IMR-90 (cell line): Measurements from ENCODE around the gene BMP7. TPM values are rescaled to one million over a fixed set of nuclear protein-coding genes. Genes with fewer than 3 reads are reported as not detected.

Experiments
- ATAC-seq: fragments of 200-7000 bp; cut with Tn5 transposase; 2 replicates; pipeline ENCODE4 v1.9.1; 2020; ENCODE audit warnings: low read depth, mild to moderate bottlenecking, moderate library complexity
- BruUV-seq: library from RNA; stranded (reverse); fragments of 400-500 nt; replicated peaks from 2 replicates; lab custom pipeline; 2021; lab: Mats Ljungman, UMichigan
- CTCF ChIA-PET: fragments of 300-600 bp; formaldehyde crosslinking; extraction: SDS; loops from one replicate; lab custom pipeline; 2021; ENCODE audit warnings: antibody characterized with exemption; lab: Yijun Ruan, JAX
- POLR2A ChIA-PET: fragments of 300-600 bp; sonication (Branson Sonifier 250); formaldehyde crosslinking; loops from one replicate; lab custom pipeline; 2022; ENCODE audit warnings: antibody characterized with exemption; ENCODE audit not compliant: unreplicated experiment; lab: Charles Lee
- DNase-seq: peaks from one replicate; pipeline ENCODE4 v3.0.0; 2013
- H2AFZ ChIP-seq: replicated peaks from 2 replicates; pipeline ENCODE3; 2013; ENCODE audit warnings: low read length, mild to moderate bottlenecking; ENCODE audit not compliant: poor library complexity
- H2AK5ac ChIP-seq: 2 replicates; pipeline ENCODE4 v1.6.1; 2013; ENCODE audit warnings: low read depth, low read length, inconsistent platforms
- H2AK9ac ChIP-seq: replicated peaks from 2 replicates; pipeline ENCODE3; 2013; ENCODE audit warnings: mild to moderate bottlenecking, low read depth, low read length, moderate library complexity; ENCODE audit not compliant: poor library complexity
- H2BK120ac ChIP-seq: 2 replicates; pipeline ENCODE4 v1.6.1; 2013; ENCODE audit warnings: low read depth, low read length, inconsistent platforms
- H2BK15ac ChIP-seq: 3 replicates; pipeline ENCODE4 v1.6.1; 2013; ENCODE audit warnings: low read depth, low read length, inconsistent platforms
- H2BK20ac ChIP-seq: 2 replicates; pipeline ENCODE4 v1.6.1; 2013; ENCODE audit warnings: low read depth, mild to moderate bottlenecking, inconsistent platforms, low read length, moderate library complexity
- H2BK5ac ChIP-seq: 2 replicates; pipeline ENCODE4 v1.6.1; 2013; ENCODE audit warnings: mild to moderate bottlenecking, low read depth, low read length, inconsistent platforms; ENCODE audit not compliant: poor library complexity, severe bottlenecking
- H3K14ac ChIP-seq: replicated peaks from 2 replicates; pipeline ENCODE4 v1.6.1; 2013; ENCODE audit warnings: low read depth, low read length, inconsistent platforms
- H3K18ac ChIP-seq: 2 replicates; pipeline ENCODE4 v1.6.1; 2013; ENCODE audit warnings: low read depth, low read length, control low read depth
- H3K23ac ChIP-seq: 2 replicates; pipeline ENCODE4 v1.6.1; 2013; ENCODE audit warnings: low read depth, low read length, inconsistent platforms
- H3K27ac ChIP-seq: 2 replicates; pipeline ENCODE4 v1.5.1; 2013; ENCODE audit warnings: mild to moderate bottlenecking, control low read depth, low read length; ENCODE audit not compliant: insufficient read depth
- H3K27me3 ChIP-seq: 2 replicates; pipeline ENCODE4 v1.6.1; 2013; ENCODE audit warnings: low read length; ENCODE audit not compliant: control insufficient read depth, insufficient read depth
- H3K36me3 ChIP-seq: 2 replicates; pipeline ENCODE4 v1.6.1; 2013; ENCODE audit warnings: low read length, mixed read lengths; ENCODE audit not compliant: control insufficient read depth, insufficient read depth
- H3K4ac ChIP-seq: 2 replicates; pipeline ENCODE4 v1.6.1; 2013; ENCODE audit warnings: low read depth, low read length, inconsistent platforms
- H3K4me1 ChIP-seq: 2 replicates; pipeline ENCODE4 v1.6.1; 2013; ENCODE audit warnings: low read length, mixed read lengths; ENCODE audit not compliant: control insufficient read depth, insufficient read depth
- H3K4me2 ChIP-seq: 2 replicates; pipeline ENCODE4 v1.6.1; 2013; ENCODE audit warnings: low read depth, mild to moderate bottlenecking, control low read depth, low read length, moderate library complexity
- H3K4me3 ChIP-seq: 2 replicates; pipeline ENCODE4 v1.5.1; 2013; ENCODE audit warnings: low read depth, mild to moderate bottlenecking, control low read depth, low read length, moderate library complexity; ENCODE audit not compliant: insufficient read depth
- H3K56ac ChIP-seq: 2 replicates; pipeline ENCODE4 v1.6.1; 2013; ENCODE audit warnings: low read length, inconsistent platforms; ENCODE audit not compliant: insufficient read depth; ENCODE audit errors: extremely low read depth
- H3K79me1 ChIP-seq, 2 experiments: 2 replicates each; pipeline ENCODE4 v1.6.1; 2013; ENCODE audit warnings: low read length in 2 of 2, inconsistent platforms in 1 of 2, low read depth in 1 of 2
- H3K9ac ChIP-seq: 2 replicates; pipeline ENCODE4 v1.6.1; 2013; ENCODE audit warnings: low read depth, low read length, control low read depth
- H3K9me1 ChIP-seq: 2 replicates; pipeline ENCODE4 v1.6.1; 2013; ENCODE audit warnings: low read length, inconsistent platforms; ENCODE audit not compliant: insufficient read depth
- H3K9me3 ChIP-seq: 2 replicates; pipeline ENCODE4 v1.6.1; 2013; ENCODE audit warnings: low read length; ENCODE audit not compliant: control insufficient read depth, insufficient read depth
- H4K20me1 ChIP-seq: 2 replicates; pipeline ENCODE4 v1.6.1; 2013; ENCODE audit warnings: low read length, inconsistent platforms; ENCODE audit not compliant: insufficient read depth
- H4K5ac ChIP-seq: 2 replicates; pipeline ENCODE4 v1.6.1; 2013; ENCODE audit warnings: mild to moderate bottlenecking, low read depth, low read length, control low read depth
- H4K8ac ChIP-seq, 2 experiments: 2 replicates each; pipeline ENCODE4 v1.6.1; 2013; ENCODE audit warnings: low read depth in 2 of 2, low read length in 2 of 2, control low read depth in 1 of 2, inconsistent platforms in 1 of 2
- H4K91ac ChIP-seq: 2 replicates; pipeline ENCODE4 v1.6.1; 2013; ENCODE audit warnings: low read depth, low read length, inconsistent platforms; ENCODE audit not compliant: insufficient read depth
- BHLHE40 ChIP-seq: fragments of 150-350 bp; IDR thresholded peaks from 2 replicates; pipeline ENCODE4 v1.6.1; 2016; ENCODE audit warnings: mild to moderate bottlenecking, low read depth, low read length
- CEBPB ChIP-seq: IDR thresholded peaks from 2 replicates; pipeline ENCODE4 v1.6.1; 2012; ENCODE audit warnings: low read depth, low read length, improper control_type of control experiment
- CHD1 ChIP-seq: IDR thresholded peaks from 2 replicates; pipeline ENCODE4 v1.6.1; 2012; ENCODE audit warnings: low read depth, low read length, improper control_type of control experiment
- ELK1 ChIP-seq: fragments of 150-350 bp; IDR thresholded peaks from 2 replicates; pipeline ENCODE4 v1.6.1; 2016; ENCODE audit warnings: low read depth, mild to moderate bottlenecking, low read length, moderate library complexity, borderline replicate concordance
- MAZ ChIP-seq: IDR thresholded peaks from 2 replicates; pipeline ENCODE4 v1.6.1; 2012; ENCODE audit warnings: low read depth, mild to moderate bottlenecking, low read length, improper control_type of control experiment, moderate library complexity, borderline replicate concordance
- MXI1 ChIP-seq: IDR thresholded peaks from 2 replicates; pipeline ENCODE4 v1.6.1; 2012; ENCODE audit warnings: low read depth, mild to moderate bottlenecking, low read length, moderate library complexity, borderline replicate concordance
- POLR2A ChIP-seq: IDR thresholded peaks from 2 replicates; pipeline ENCODE4 v1.6.1; 2012; ENCODE audit warnings: mild to moderate bottlenecking, low read depth, low read length
- RAD21 ChIP-seq: IDR thresholded peaks from 2 replicates; pipeline ENCODE4 v1.6.1; 2012; ENCODE audit warnings: low read length, improper control_type of control experiment
- RCOR1 ChIP-seq: IDR thresholded peaks from 2 replicates; pipeline ENCODE4 v1.6.1; 2012; ENCODE audit warnings: mild to moderate bottlenecking, low read length, improper control_type of control experiment; ENCODE audit not compliant: insufficient replicate concordance
- RFX5 ChIP-seq: IDR thresholded peaks from 2 replicates; pipeline ENCODE4 v1.8.0; 2012; ENCODE audit warnings: low read depth, mild to moderate bottlenecking, low read length, moderate library complexity
- SMC3 ChIP-seq: fragments of 150-350 bp; IDR thresholded peaks from 2 replicates; pipeline ENCODE4 v1.6.1; 2016; ENCODE audit warnings: low read depth, mild to moderate bottlenecking, antibody characterized with exemption, low read length, moderate library complexity
- WGBS, 2 experiments: methylation state at CpG; one replicate each; pipeline versions ENCODE4 v1.1.5 to v1.1.7; 2013; ENCODE audit warnings: missing lambda C conversion rate in 2 of 2; ENCODE audit not compliant: insufficient read length in 1 of 2; ENCODE audit errors: extremely low coverage in 2 of 2; 5-methylcytosine and 5-hydroxymethylcytosine counted together
- dilution Hi-C: fragments of 300-500 bp; cut with HindIII; formaldehyde crosslinking; loops from one replicate; pipeline ENCODE4 v1.14.3; 2018; ENCODE audit warnings: low sequenced_read_pairs; ENCODE audit not compliant: unreplicated experiment
- in situ Hi-C: fragments of 300-500 bp; cut with MboI; formaldehyde crosslinking; loops from 3 replicates; pipeline ENCODE4 v1.14.3; 2019; ENCODE audit warnings: low sequenced_read_pairs, inconsistent platforms, mixed read lengths
- intact Hi-C: fragments of 100-400 bp; cut with micrococcal nuclease; formaldehyde crosslinking; loops from 2 replicates; pipeline ENCODE4 v1.10.0; 2022
- polyA plus RNA-seq, 3 experiments: library from polyadenylated mRNA; depleted of rRNA; stranded (reverse); fragments of >200 nt; gene quantifications; 2 replicates each; pipeline ENCODE4 v1.2.3, GENCODE V29; 2012; ENCODE audit warnings: low replicate concordance in 1 of 3
- total RNA-seq: library from RNA; depleted of rRNA; stranded (reverse); fragments of >200 nt; gene quantifications from 2 replicates; pipeline ENCODE4 v1.2.3, GENCODE V29; 2012

BMP7 gene
- total and polyA plus RNA-seq, 2 of the 4 experiments (the other 2 are of a cell fraction), result not detected

- no peaks in the 10 kb centered on the region for H3K9me1 ChIP-seq
- WGBS, 2 experiments, result 35% methylated on average over 2 of the region's 8 CpGs; no CpG with 5 or more reads in 1 of the 2 experiments
- H4K5ac ChIP-seq, result no peak overlapping the region
- no peak overlapping the region for H3K23ac ChIP-seq
- in situ Hi-C loops (no loop called here), dilution Hi-C loops (no loop called here), intact Hi-C loops (no loop called here)
- no peak overlapping the region for H3K56ac ChIP-seq
- H3K9me3 ChIP-seq, result no peaks in the 10 kb centered on the region
- H2AK9ac ChIP-seq, result no peak overlapping the region
- no peak overlapping the region for H3K4me3 ChIP-seq
- no peak overlapping the region for H2AFZ ChIP-seq
- no peak overlapping the region for H3K27ac ChIP-seq
- ATAC-seq (no peak), DNase-seq (no peak)
- TF ChIP-seq MXI1 (no peak), BHLHE40 (no peak), SMC3 (no peak), POLR2A (no peak), RAD21 (no peak), MAZ (no peak), CHD1 (no peak), RCOR1 (no peak), RFX5 (no peak), ELK1 (no peak), CEBPB (no peak)
- H3K4ac ChIP-seq, result no peak overlapping the region
- H2AK5ac ChIP-seq, result no peak overlapping the region
- no peak overlapping the region for H3K9ac ChIP-seq
- H4K8ac ChIP-seq, result no peak overlapping the region
- no peak overlapping the region for H2BK120ac ChIP-seq
- H3K4me2 ChIP-seq, result no peak overlapping the region
- no peak overlapping the region for H2BK20ac ChIP-seq
- POLR2A ChIA-PET, result no interaction called here
- BruUV-seq, result no TSS peak
- no peaks in the 10 kb centered on the region; the same call in 1 of the 2 replicates for H3K27me3 ChIP-seq
- no peaks in the 10 kb centered on the region for H4K20me1 ChIP-seq
- no peak overlapping the region for H3K18ac ChIP-seq
- no peaks in the 10 kb centered on the region for H3K36me3 ChIP-seq
- CTCF ChIA-PET, result no interaction called here
- H2BK15ac ChIP-seq, result no peak overlapping the region
- no peaks in the 10 kb centered on the region for H3K4me1 ChIP-seq
- H2BK5ac ChIP-seq, result no peak overlapping the region
- H3K14ac ChIP-seq, result no peak overlapping the region
- no peak overlapping the region for H4K91ac ChIP-seq
- H3K79me1 ChIP-seq, result no peaks in the 10 kb centered on the region
Observed at GRCh38 chr20:57240581-57241362, 25.7 kb downstream of the BMP7 start.
